HCT116 (cell line): ENCODE data around the gene FAM53A. TPM values are rescaled to one million over a fixed set of nuclear protein-coding genes. Genes with fewer than 3 reads are reported as not detected.

Experiments
- ATAC-seq: fragments of 200-7000 bp; cut with Tn5 transposase; 2 replicates; pipeline ENCODE4 v1.9.1; 2020; ENCODE audit warnings: mild to moderate bottlenecking, moderate library complexity
- BruUV-seq: library from RNA; stranded (reverse); fragments of 400-500 nt; replicated peaks from 2 replicates; lab custom pipeline; 2021; lab: Mats Ljungman, UMichigan
- CTCF ChIA-PET: fragments of 300-600 bp; sonication (Branson Sonifier 250); formaldehyde crosslinking; loops from one replicate; lab custom pipeline; 2021; ENCODE audit warnings: antibody characterized with exemption; lab: Charles Lee
- POLR2A ChIA-PET: fragments of 300-600, 350-600 bp; sonication (Branson Sonifier 250); formaldehyde crosslinking; loops from one replicate; lab custom pipeline; 2021; ENCODE audit warnings: antibody characterized with exemption; lab: Charles Lee
- RAD21 ChIA-PET, 2 experiments: fragments of 300-600 bp; sonication (Branson Sonifier 250); formaldehyde crosslinking; loops; one replicate each; lab custom pipeline; 2023; ENCODE audit warnings: low total read pairs in 2 of 2; ENCODE audit not compliant: uncharacterized antibody in 2 of 2, unreplicated experiment in 2 of 2, low non-redundant PET in 1 of 2; lab: Charles Lee
- DNase-seq: peaks from one replicate; pipeline ENCODE4 v3.0.0-alpha.2; 2010; ENCODE audit warnings: low read depth, low spot score
- H2AFZ ChIP-seq: fragments of 200-600 bp; shearing (Covaris generic), sonication (generic); 2 replicates; pipeline ENCODE4 v1.6.1; 2017; ENCODE audit warnings: low read depth, mixed run types, mixed read lengths, antibody characterized with exemption, low read length; ENCODE audit not compliant: poor library complexity, severe bottlenecking
- H3K27ac ChIP-seq: 2 replicates; pipeline ENCODE4 v1.5.1; 2012; ENCODE audit warnings: low read depth, low read length
- H3K27me3 ChIP-seq: fragments of 200-600 bp; sonication (generic); 2 replicates; pipeline ENCODE4 v1.6.1; 2016; ENCODE audit warnings: mixed run types, low read length, mixed read lengths; ENCODE audit not compliant: insufficient read depth
- H3K36me3 ChIP-seq, 2 experiments: fragments of 200-500 bp in 1 of 2; fragments of 200-600 bp in 1 of 2; sonication (Bioruptor generic) in 1 of 2; sonication (generic) in 1 of 2; 2 replicates each; pipeline versions ENCODE4 v1.5.1 to v1.6.1; 2014 to 2016; ENCODE audit warnings: low read length in 2 of 2, inconsistent platforms in 1 of 2, mixed read lengths in 1 of 2, mixed run types in 1 of 2; ENCODE audit not compliant: insufficient read depth in 2 of 2, control insufficient read depth in 1 of 2
- H3K4me1 ChIP-seq, 2 experiments: fragments of 200-600 bp in 1 of 2; sonication (generic) in 1 of 2; 2 replicates each; pipeline versions ENCODE4 v1.5.1 to v1.6.1; 2012 to 2017; ENCODE audit warnings: low read length in 2 of 2, inconsistent platforms in 1 of 2, mild to moderate bottlenecking in 1 of 2, mixed read lengths in 1 of 2, mixed run types in 1 of 2, moderate library complexity in 1 of 2; ENCODE audit not compliant: insufficient read depth in 2 of 2, control insufficient read depth in 1 of 2
- H3K4me2 ChIP-seq: fragments of 200-600 bp; sonication (generic); 2 replicates; pipeline ENCODE4 v1.6.1; 2017; ENCODE audit warnings: mixed run types, low read length, mixed read lengths
- H3K4me3 ChIP-seq, 2 experiments: fragments of 200-600 bp in 1 of 2; sonication (generic) in 1 of 2; replicated peaks in 1 of 2; 2 replicates each; pipeline ENCODE4 v1.5.1; 2011 to 2016; ENCODE audit warnings: low read length in 2 of 2, control low read depth in 1 of 2, low read depth in 1 of 2, mild to moderate bottlenecking in 1 of 2, mixed read lengths in 1 of 2, mixed run types in 1 of 2
- H3K79me2 ChIP-seq: fragments of 200-600 bp; sonication (generic); 2 replicates; pipeline ENCODE4 v1.6.1; 2017; ENCODE audit warnings: mild to moderate bottlenecking, mixed run types, low read length, moderate library complexity, mixed read lengths; ENCODE audit not compliant: insufficient read depth
- H3K9ac ChIP-seq: fragments of 200-600 bp; sonication (generic); 2 replicates; pipeline ENCODE4 v1.6.1; 2016; ENCODE audit warnings: low read length, mixed read lengths
- H3K9me2 ChIP-seq: fragments of 200-600 bp; sonication (generic), shearing (Covaris generic); 2 replicates; pipeline ENCODE4 v1.6.1; 2017; ENCODE audit warnings: mixed run types, mild to moderate bottlenecking, moderate library complexity; ENCODE audit not compliant: insufficient read depth
- H3K9me3 ChIP-seq, 2 experiments: fragments of 200-500 bp in 1 of 2; fragments of 200-600 bp in 1 of 2; sonication (Bioruptor generic) in 1 of 2; sonication (generic) in 1 of 2; 2 replicates each; pipeline ENCODE4 v1.6.1; 2014 to 2017; ENCODE audit warnings: low read length in 2 of 2, mixed read lengths in 2 of 2, inconsistent platforms in 1 of 2, low read depth in 1 of 2, mild to moderate bottlenecking in 1 of 2, mixed run types in 1 of 2, moderate library complexity in 1 of 2; ENCODE audit not compliant: control insufficient read depth in 1 of 2, insufficient read depth in 1 of 2
- H4K20me1 ChIP-seq: fragments of 200-600 bp; sonication (generic), shearing (Covaris generic); 2 replicates; pipeline ENCODE4 v1.6.1; 2017; ENCODE audit warnings: mixed run types, mild to moderate bottlenecking, moderate library complexity; ENCODE audit not compliant: insufficient read depth
- CBX3 ChIP-seq: IDR thresholded peaks from 2 replicates; pipeline ENCODE4 v1.6.1; 2012; ENCODE audit warnings: low read depth
- CTCF ChIP-seq, 3 experiments: fragments of 200-600 bp in 1 of 3; sonication (generic) in 1 of 3; IDR thresholded peaks in 2 of 3; conservative IDR thresholded peaks in 1 of 3; 2 replicates each; pipeline ENCODE4 v1.5.1; 2012 to 2017; ENCODE audit warnings: low read depth in 2 of 3, low read length in 2 of 3, antibody characterized with exemption in 1 of 3, borderline replicate concordance in 1 of 3, control low read depth in 1 of 3, mild to moderate bottlenecking in 1 of 3, mixed read lengths in 1 of 3, mixed run types in 1 of 3, moderate library complexity in 1 of 3; ENCODE audit not compliant: insufficient read depth in 1 of 3
- EGR1 ChIP-seq: IDR thresholded peaks from 2 replicates; pipeline ENCODE4 v1.6.1; 2012; ENCODE audit warnings: low read depth
- EZH2 ChIP-seq: fragments of 200-600 bp; sonication (generic); IDR thresholded peaks from 2 replicates; pipeline ENCODE4 v1.6.1; 2017; ENCODE audit warnings: antibody characterized with exemption, mixed run types
- EZH2phosphoT487 ChIP-seq: fragments of 200-600 bp; IDR thresholded peaks from 2 replicates; pipeline ENCODE4 v1.6.1; 2018; ENCODE audit warnings: antibody characterized with exemption, borderline replicate concordance
- FOSL1 ChIP-seq: IDR thresholded peaks from 2 replicates; pipeline ENCODE4 v1.6.1; 2012; ENCODE audit warnings: low read depth
- JUND ChIP-seq: IDR thresholded peaks from 2 replicates; pipeline ENCODE4 v1.6.1; 2012
- POLR2AphosphoS5 ChIP-seq: IDR thresholded peaks from 2 replicates; pipeline ENCODE4 v1.6.1; 2011; ENCODE audit warnings: mild to moderate bottlenecking, low read depth, low read length, moderate library complexity
- RAD21 ChIP-seq: IDR thresholded peaks from 2 replicates; pipeline ENCODE4 v1.6.1; 2012; ENCODE audit warnings: low read depth, mild to moderate bottlenecking
- REST ChIP-seq: IDR thresholded peaks from 2 replicates; pipeline ENCODE4 v1.6.1; 2012; ENCODE audit warnings: low read depth
- SIN3A ChIP-seq: IDR thresholded peaks from 2 replicates; pipeline ENCODE4 v1.6.1; 2012; ENCODE audit warnings: low read depth
- SRF ChIP-seq: IDR thresholded peaks from 2 replicates; pipeline ENCODE4 v1.6.1; 2012; ENCODE audit warnings: low read depth
- TCF7L2 ChIP-seq: IDR thresholded peaks from 2 replicates; pipeline ENCODE4 v1.7.0; 2011; ENCODE audit warnings: borderline replicate concordance, inconsistent platforms; ENCODE audit not compliant: insufficient read depth, insufficient read length; ENCODE audit errors: extremely low read depth
- YY1 ChIP-seq: IDR thresholded peaks from 2 replicates; pipeline ENCODE4 v1.6.1; 2011; ENCODE audit warnings: low read length, low read depth, moderate library complexity, mild to moderate bottlenecking; ENCODE audit not compliant: insufficient replicate concordance; ENCODE audit errors: extremely low read depth
- intact Hi-C: fragments of 100-400 bp; cut with micrococcal nuclease; formaldehyde crosslinking; loops from 2 replicates; pipeline ENCODE4 v1.10.0; 2022
- total RNA-seq: library from RNA; stranded (reverse); gene quantifications from one replicate; pipeline ENCODE4 v1.2.1, GENCODE V29; 2021; ENCODE audit not compliant: unreplicated experiment
- TF ChIP-seq, protein P1 (sequence below): IDR thresholded peaks from 2 replicates; pipeline ENCODE4 v1.6.1; 2011; ENCODE audit warnings: mild to moderate bottlenecking, low read length, moderate library complexity; ENCODE audit not compliant: insufficient replicate concordance; ENCODE audit errors: extremely low read depth

The FAM53A gene
- total RNA-seq, 1 experiment from 2014 or later = 1.1 TPM

DNA sequence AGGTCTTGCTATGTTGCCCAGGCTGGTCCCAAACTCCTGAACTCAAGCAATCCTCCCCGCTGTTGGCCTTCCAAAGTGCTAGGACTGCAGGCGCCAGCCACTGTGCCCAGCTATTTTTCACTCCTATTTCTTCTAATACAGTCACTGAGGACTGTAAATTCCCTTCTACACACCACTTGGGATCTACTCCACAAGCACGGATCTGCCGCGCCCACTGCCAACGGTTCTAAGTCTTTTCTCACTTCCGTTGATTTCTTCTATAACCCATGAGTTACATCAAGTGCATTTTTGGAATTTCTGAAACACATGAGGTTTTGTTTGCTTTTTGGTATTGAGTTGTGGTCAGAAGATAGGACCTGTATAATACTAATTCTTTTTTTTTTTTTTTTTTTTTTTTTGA is 48.6 kb downstream of the FAM53A start:
- ATAC-seq = no peak
- no peaks in the 10 kb centered on the region for H3K9me3 ChIP-seq
- no TSS peak for BruUV-seq
- POLR2A ChIA-PET = no interaction called here
- H2AFZ ChIP-seq = no peak overlapping the region
- H3K27ac ChIP-seq = no peak overlapping the region
- no peaks in the 10 kb centered on the region for H3K79me2 ChIP-seq
- H3K9ac ChIP-seq = no peak overlapping the region
- H4K20me1 ChIP-seq = no peaks in the 10 kb centered on the region
- CTCF ChIA-PET = no interaction called here
- H3K9me2 ChIP-seq = no peaks in the 10 kb centered on the region
- intact Hi-C loops = no loop called here
- H3K4me1 ChIP-seq = no peaks in the 10 kb centered on the region
- H3K27me3 ChIP-seq = no peaks in the 10 kb centered on the region
- H3K4me2 ChIP-seq = no peak overlapping the region
- DNase-seq = no peak
- TF ChIP-seq EZH2phosphoT487 = no peak
- no peak for TF ChIP-seq EGR1
- TF ChIP-seq SRF = no peak
- TF ChIP-seq CBX3 = no peak
- no peak for TF ChIP-seq JUND
- TF ChIP-seq POLR2AphosphoS5 = no peak
- no peak for TF ChIP-seq EZH2
- TF ChIP-seq SIN3A = no peak
- TF ChIP-seq REST = no peak
- TF ChIP-seq TCF7L2 = no peak
- TF ChIP-seq RAD21 = no peak
- no peak for TF ChIP-seq CTCF (IDR thresholded peaks at IDR 0.05 in 2 of 3, conservative IDR thresholded peaks at IDR 0.05 in 1 of 3; ENCODE audit: borderline replicate concordance in 1 of 3, insufficient read depth in 1 of 3, low read depth in 2 of 3, low read length in 2 of 3)
- TF ChIP-seq, protein P1, sequence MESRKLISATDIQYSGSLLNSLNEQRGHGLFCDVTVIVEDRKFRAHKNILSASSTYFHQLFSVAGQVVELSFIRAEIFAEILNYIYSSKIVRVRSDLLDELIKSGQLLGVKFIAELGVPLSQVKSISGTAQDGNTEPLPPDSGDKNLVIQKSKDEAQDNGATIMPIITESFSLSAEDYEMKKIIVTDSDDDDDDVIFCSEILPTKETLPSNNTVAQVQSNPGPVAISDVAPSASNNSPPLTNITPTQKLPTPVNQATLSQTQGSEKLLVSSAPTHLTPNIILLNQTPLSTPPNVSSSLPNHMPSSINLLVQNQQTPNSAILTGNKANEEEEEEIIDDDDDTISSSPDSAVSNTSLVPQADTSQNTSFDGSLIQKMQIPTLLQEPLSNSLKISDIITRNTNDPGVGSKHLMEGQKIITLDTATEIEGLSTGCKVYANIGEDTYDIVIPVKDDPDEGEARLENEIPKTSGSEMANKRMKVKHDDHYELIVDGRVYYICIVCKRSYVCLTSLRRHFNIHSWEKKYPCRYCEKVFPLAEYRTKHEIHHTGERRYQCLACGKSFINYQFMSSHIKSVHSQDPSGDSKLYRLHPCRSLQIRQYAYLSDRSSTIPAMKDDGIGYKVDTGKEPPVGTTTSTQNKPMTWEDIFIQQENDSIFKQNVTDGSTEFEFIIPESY = no peak
- TF ChIP-seq FOSL1 = no peak
- no peak for TF ChIP-seq YY1
- H3K4me3 ChIP-seq = no peak overlapping the region
- no peaks in the 10 kb centered on the region for H3K36me3 ChIP-seq
- RAD21 ChIA-PET = no interaction called here
